HepG2 (cell line): ENCODE results near the gene KAT6B. TPM values are rescaled to one million over a fixed set of nuclear protein-coding genes. Genes with fewer than 3 reads are reported as not detected.

ENCODE experiments used
- ATF7-NPFF ChIP-seq: sonication (generic); formaldehyde crosslinking; IDR thresholded peaks from 2 replicates; pipeline ENCODE4 v1.8.1; 2023; ENCODE audit warnings: mild to moderate bottlenecking, low read depth, missing genetic modification reagents, moderate library complexity
- DZIP1 ChIP-seq: sonication (generic); formaldehyde crosslinking; IDR thresholded peaks from 2 replicates; pipeline ENCODE4 v1.5.0; 2020; ENCODE audit warnings: mild to moderate bottlenecking, missing genetic modification reagents
- FOXA1 ChIP-seq, 2 experiments: fragments of 450-650 bp in 1 of 2; sonication (generic) in 1 of 2; formaldehyde crosslinking in 1 of 2; IDR thresholded peaks; 2 replicates each; pipeline versions ENCODE4 v1.4.0 to v1.6.1; 2016 to 2020; ENCODE audit warnings: missing genetic modification reagents in 1 of 2
- MTERF4 ChIP-seq: sonication (generic); formaldehyde crosslinking; IDR thresholded peaks from 2 replicates; pipeline ENCODE4 v1.8.0; 2023; ENCODE audit warnings: mild to moderate bottlenecking, missing genetic modification reagents
- UBTF ChIP-seq: sonication (generic); formaldehyde crosslinking; IDR thresholded peaks from 2 replicates; pipeline ENCODE4 v1.4.0; 2020; ENCODE audit warnings: mild to moderate bottlenecking, missing genetic modification reagents
- ZBTB10 ChIP-seq: sonication (generic); formaldehyde crosslinking; IDR thresholded peaks from 2 replicates; pipeline ENCODE4 v1.4.0; 2020; ENCODE audit warnings: missing genetic modification reagents, borderline replicate concordance
- ZBTB14 ChIP-seq: sonication (generic); formaldehyde crosslinking; IDR thresholded peaks from 2 replicates; pipeline ENCODE4 v1.4.0; 2020; ENCODE audit warnings: missing genetic modification reagents
- ZNF138 ChIP-seq: sonication (generic); formaldehyde crosslinking; IDR thresholded peaks from 2 replicates; pipeline ENCODE4 v1.5.0; 2020; ENCODE audit warnings: mild to moderate bottlenecking, low read depth, missing genetic modification reagents
- ZNF263 ChIP-seq: sonication (generic); formaldehyde crosslinking; IDR thresholded peaks from 2 replicates; pipeline ENCODE4 v1.4.0; 2020; ENCODE audit warnings: missing genetic modification reagents
- ZNF546 ChIP-seq: sonication (generic); formaldehyde crosslinking; conservative IDR thresholded peaks from 2 replicates; pipeline ENCODE4 v1.8.1; 2023; ENCODE audit warnings: mild to moderate bottlenecking, missing genetic modification reagents
- ZNF670 ChIP-seq: sonication (generic); formaldehyde crosslinking; IDR thresholded peaks from 2 replicates; pipeline ENCODE4 v1.8.0; 2022; ENCODE audit warnings: mild to moderate bottlenecking, missing genetic modification reagents, borderline replicate concordance
- ZNF704 ChIP-seq: sonication (generic); formaldehyde crosslinking; IDR thresholded peaks from 2 replicates; pipeline ENCODE4 v1.8.1; 2023; ENCODE audit warnings: mild to moderate bottlenecking, inconsistent platforms, moderate library complexity, missing genetic modification reagents, borderline replicate concordance
- ZNF784 ChIP-seq: sonication (generic); formaldehyde crosslinking; IDR thresholded peaks from 2 replicates; pipeline ENCODE4 v1.5.1; 2020; ENCODE audit warnings: missing genetic modification reagents, mild to moderate bottlenecking, borderline replicate concordance
- polyA plus RNA-seq, 8 experiments: library from polyadenylated mRNA; depleted of rRNA in 3 of 8; stranded (reverse) in 7 of 8; unstranded in 1 of 8; fragments of >200 nt; fragmentation: Illumina TruSeq in 4 of 8; extraction: Trizol in 4 of 8; gene quantifications; 2 replicates each; pipeline versions ENCODE4 v1.2.1 to v1.2.3, GENCODE V29; 2011 to 2016; ENCODE audit warnings: low read depth in 4 of 8, missing spikeins in 1 of 8, mixed read lengths in 1 of 8; ENCODE audit not compliant: insufficient read depth in 1 of 8
- total RNA-seq, 5 experiments: library from RNA; depleted of rRNA; stranded (reverse); fragments of >200 nt; fragmentation: Illumina TruSeq; extraction: Trizol; gene quantifications; 2 replicates each; pipeline ENCODE4 v1.2.3, GENCODE V29; 2016; ENCODE audit warnings: low read depth in 1 of 5

KAT6B gene
- total and polyA plus RNA-seq, 2 of the 13 experiments (the other 11 are each of a cell fraction or from before 2014, with no cell fraction given) = 3.0 to 9.5 TPM

GRCh38 chr10:74826142-74827044 lies at the start of gene KAT6B (continued):
- no peak for TF ChIP-seq DZIP1
- no peak for TF ChIP-seq ZBTB10 (CRISPR knock-in tag)
- no peak for TF ChIP-seq FOXA1 (IDR thresholded peaks at IDR 0.05)
- TF ChIP-seq FOXA1 (CRISPR knock-in tag; IDR thresholded peaks at IDR 0.05) = peak; percentile 5; the same call in 1 of the 2 replicates
- TF ChIP-seq ZBTB14 (CRISPR knock-in tag) = no peak
- no peak for TF ChIP-seq ZNF546 (CRISPR knock-in tag)
- TF ChIP-seq ATF7-NPFF (CRISPR knock-in tag) = no peak
- TF ChIP-seq ZNF670 (CRISPR knock-in tag) = no peak
- TF ChIP-seq ZNF704 (CRISPR knock-in tag) = no peak
- no peak for TF ChIP-seq ZNF138 (CRISPR knock-in tag)
- no peak for TF ChIP-seq MTERF4
- no peak for TF ChIP-seq ZNF263 (CRISPR knock-in tag)
- TF ChIP-seq UBTF (CRISPR knock-in tag) = no peak
- TF ChIP-seq ZNF784 (CRISPR knock-in tag) = no peak
